Endothelial cell of umbilical vein (primary cell): ENCODE results near the gene MYH10. TPM values are rescaled to one million over a fixed set of nuclear protein-coding genes. Genes with fewer than 3 reads are reported as not detected.
A peak's percentile ranks its signal among the peaks of the same experiment; 100 is the strongest.

Experiments used
- BruUV-seq: library from RNA; stranded (reverse); fragments of 400-500 nt; replicated peaks from 2 replicates; lab custom pipeline; 2021; lab: Mats Ljungman, UMichigan
- CTCF ChIA-PET: fragments of 300-600, 350-600 bp; sonication (Branson Sonifier 250); formaldehyde crosslinking; loops from one replicate; lab custom pipeline; 2021; ENCODE audit warnings: antibody characterized with exemption, inconsistent platforms; lab: Charles Lee
- POLR2A ChIA-PET: fragments of 300-600, 350-600 bp; sonication (Branson Sonifier 250); formaldehyde crosslinking; loops from one replicate; lab custom pipeline; 2021; ENCODE audit warnings: antibody characterized with exemption, inconsistent platforms; lab: Charles Lee
- DNase-seq: peaks from one replicate; pipeline ENCODE4 v3.0.0-alpha.2; 2011; ENCODE audit warnings: low read depth, low spot score
- FAIRE-seq: peaks from 2 replicates; lab custom pipeline; 2011; peaks lifted over from hg19 to GRCh38; lab: Jason Lieb, UNC
- H2AFZ ChIP-seq: 2 replicates; pipeline ENCODE4 v1.6.0; 2012; ENCODE audit warnings: low read depth, low read length, control low read depth, inconsistent platforms
- H3K27ac ChIP-seq: 2 replicates; pipeline ENCODE4 v1.5.1; 2011; ENCODE audit warnings: low read depth, mild to moderate bottlenecking, control low read depth, low read length, moderate library complexity; ENCODE audit not compliant: insufficient read depth
- H3K27me3 ChIP-seq, 2 experiments: 2 replicates each; pipeline versions ENCODE4 v1.6.0 to v1.6.1; 2011; ENCODE audit warnings: low read length in 2 of 2, mixed read lengths in 1 of 2; ENCODE audit not compliant: control insufficient read depth in 2 of 2, insufficient read depth in 2 of 2
- H3K36me3 ChIP-seq, 2 experiments: 2 replicates in 1 of 2; 3 replicates in 1 of 2; pipeline ENCODE4 v1.5.1; 2011; ENCODE audit warnings: low read length in 2 of 2, mild to moderate bottlenecking in 1 of 2, moderate library complexity in 1 of 2; ENCODE audit not compliant: control insufficient read depth in 2 of 2, insufficient read depth in 2 of 2; ENCODE audit errors: extremely low read depth in 1 of 2
- H3K4me1 ChIP-seq: 3 replicates; pipeline ENCODE4 v1.5.1; 2011; ENCODE audit warnings: mild to moderate bottlenecking, low read length; ENCODE audit not compliant: control insufficient read depth, insufficient read depth; ENCODE audit errors: extremely low read depth
- H3K4me2 ChIP-seq: 2 replicates; pipeline ENCODE4 v1.6.1; 2011; ENCODE audit warnings: low read length, control low read depth, mixed read lengths; ENCODE audit not compliant: insufficient read depth
- H3K4me3 ChIP-seq, 3 experiments: fragments of 200-600 bp in 1 of 3; sonication (generic), shearing (Covaris generic) in 1 of 3; replicated peaks in 1 of 3; 2 replicates each; pipeline ENCODE4 v1.5.1; 2011 to 2016; ENCODE audit warnings: control low read depth in 3 of 3, low read length in 3 of 3, mild to moderate bottlenecking in 2 of 3, inconsistent platforms in 1 of 3, low read depth in 1 of 3, moderate library complexity in 1 of 3; ENCODE audit not compliant: insufficient read depth in 1 of 3
- H3K79me2 ChIP-seq: 2 replicates; pipeline ENCODE4 v1.6.0; 2012; ENCODE audit warnings: low read length, inconsistent platforms; ENCODE audit not compliant: control insufficient read depth, insufficient read depth
- H3K9ac ChIP-seq: replicated peaks from 2 replicates; pipeline ENCODE3; 2011; ENCODE audit warnings: low read length, control low read depth; ENCODE audit not compliant: insufficient read depth; ENCODE audit errors: extremely low read depth
- H3K9me1 ChIP-seq: replicated peaks from 3 replicates; pipeline ENCODE4 v1.6.0; 2011; ENCODE audit warnings: mild to moderate bottlenecking, low read length; ENCODE audit not compliant: control insufficient read depth, insufficient read depth; ENCODE audit errors: extremely low read depth
- H3K9me3 ChIP-seq: replicated peaks from 2 replicates; pipeline ENCODE4 v1.5.1; 2012; ENCODE audit warnings: low read length, inconsistent platforms; ENCODE audit not compliant: control insufficient read depth, insufficient read depth
- H4K20me1 ChIP-seq: replicated peaks from 2 replicates; pipeline ENCODE3; 2011; ENCODE audit warnings: mild to moderate bottlenecking, low read length; ENCODE audit not compliant: control insufficient read depth, insufficient read depth; ENCODE audit errors: extremely low read depth
- GATA2 ChIP-seq: IDR thresholded peaks from 2 replicates; pipeline ENCODE4 v1.7.0; 2011; ENCODE audit warnings: low read depth, mild to moderate bottlenecking, moderate library complexity, mixed read lengths, low read length; ENCODE audit not compliant: insufficient read length, insufficient read depth
- POLR2A ChIP-seq: IDR thresholded peaks from 2 replicates; pipeline ENCODE4 v1.6.1; 2012; ENCODE audit warnings: low read depth, mild to moderate bottlenecking, control low read depth, low read length
- dilution Hi-C: fragments of 300-500 bp; cut with MboI; formaldehyde crosslinking; loops from one replicate; pipeline ENCODE4 v1.15.0; 2019; ENCODE audit warnings: low sequenced_read_pairs; ENCODE audit not compliant: extremely low pct_ligation_motif_present
- intact Hi-C: fragments of 100-400 bp; cut with micrococcal nuclease; formaldehyde crosslinking; loops from one replicate; pipeline ENCODE4 v1.10.0; 2022
- polyA plus RNA-seq, 4 experiments: library from polyadenylated mRNA; depleted of rRNA in 3 of 4; stranded (reverse) in 3 of 4; unstranded in 1 of 4; fragments of >200 nt; gene quantifications; 2 replicates each; pipeline versions ENCODE4 v1.2.1 to v1.2.3, GENCODE V29; 2011 to 2012; ENCODE audit warnings: missing spikeins in 1 of 4
- total RNA-seq: library from RNA; stranded (reverse); gene quantifications from 2 replicates; pipeline ENCODE4 v1.2.3, GENCODE V29; 2021

Gene MYH10
- total and polyA plus RNA-seq, 2 donors (not counting 3 experiments of a cell fraction or from before 2014, with no cell fraction given): 73.4 to 232 TPM

GRCh38 chr17:8445536-8445935, 185.0 kb downstream of the MYH10 start:
- Histone ChIP-seq H3K4me3 (peak overlapping the region in 1 of 3 experiments; percentile 60), H3K4me1 (peaks cover 50% of the 10 kb centered on the region), H3K27me3 (no peaks in the 10 kb centered on the region), H3K9me1 (no peaks in the 10 kb centered on the region), H3K36me3 (peaks cover 2 to 22% of the 10 kb centered on the region in 2 experiments), H2AFZ (no peak overlapping the region), H4K20me1 (peaks cover 5% of the 10 kb centered on the region), H3K9me3 (no peaks in the 10 kb centered on the region), H3K9ac (peak overlapping the region; percentile 47), H3K4me2 (peak overlapping the region; percentile 94), H3K79me2 (peaks cover 46% of the 10 kb centered on the region), H3K27ac (peak overlapping the region; percentile 28)
- DNase-seq: peak; percentile 69
- intact Hi-C loops (loop anchor here (1.0 kb wide), 1 partner anchor 10 kb away; the partner anchor contains the start of gene NDEL1), dilution Hi-C loops (no loop called here)
- TF ChIP-seq GATA2 (peak; percentile 22), POLR2A (no peak)
- ChIA-PET POLR2A (interaction anchor here (1.2 to 1.4 kb wide), 2 partner anchors 9 to 10 kb away, joined by 6 read pairs; partner anchors contain the start of gene NDEL1), CTCF (interaction anchor here (0.9 to 3.4 kb wide), 7 partner anchors 9 to 300 kb away, joined by 3 to 23 read pairs (median 4); partner anchors contain the start of gene NDEL1)
- peak; percentile 96 for FAIRE-seq
- BruUV-seq: no TSS peak

DNA sequence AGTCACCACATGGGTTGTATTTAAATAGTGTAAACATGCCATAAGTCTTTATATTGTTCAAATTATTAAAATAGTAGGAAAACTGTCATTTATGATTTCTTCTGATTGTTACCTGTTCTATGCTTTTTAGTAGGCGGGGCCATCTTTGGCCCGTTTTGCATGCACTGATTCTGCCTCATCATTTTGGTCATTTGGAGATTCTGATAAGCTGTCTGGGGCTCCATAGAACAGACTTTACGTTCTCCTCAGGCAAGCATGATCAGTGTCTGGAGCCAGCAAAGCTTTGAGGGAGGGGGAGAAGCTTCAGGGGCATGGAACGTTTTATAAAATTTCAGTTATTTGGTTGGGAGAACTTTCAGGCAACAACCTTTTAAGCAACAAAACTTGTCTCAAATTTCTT, 186.0 kb downstream of the MYH10 start:
- Histone ChIP-seq H3K9ac (no peak overlapping the region), H3K4me1 (peaks cover 50% of the 10 kb centered on the region), H3K9me3 (no peaks in the 10 kb centered on the region), H3K36me3 (peaks cover 2 to 23% of the 10 kb centered on the region in 2 experiments), H3K27ac (no peak overlapping the region), H3K4me2 (no peak overlapping the region), H3K79me2 (peaks cover 56% of the 10 kb centered on the region), H4K20me1 (peaks cover 5% of the 10 kb centered on the region), H2AFZ (no peak overlapping the region), H3K9me1 (no peaks in the 10 kb centered on the region), H3K4me3 (no peak overlapping the region), H3K27me3 (no peaks in the 10 kb centered on the region)
- ChIA-PET CTCF (interaction anchor here (1.8 kb wide), 1 partner anchor 301 kb away, joined by 5 read pairs; no protein-coding TSS in a partner anchor), POLR2A (no interaction called here)
- dilution Hi-C loops (no loop called here), intact Hi-C loops (no loop called here)
- no peak for DNase-seq
- FAIRE-seq: no peak
- no peak for TF ChIP-seq GATA2
- no TSS peak for BruUV-seq
